Activated CD4-positive, CD25-positive, alpha-beta regulatory T cell treated with anti-CD3 and anti-CD28 coated beads, Interleukin-2, amount 50 U/mL, for 16 hours (primary cell): ENCODE data around the gene PGAP6.
"Not testable (repeated sequence)": the region's sequence is repeated elsewhere in the genome, so short reads cannot be mapped to it uniquely, and the experiment has no call there.

Experiments
- DNase-seq: peaks from one replicate; pipeline ENCODE4 v3.0.0-alpha.2; 2020; ENCODE audit warnings: low read depth, low spot score

The PGAP6 gene

GRCh38 chr16:381789-382717 lies at the start of gene PGAP6:
Gene PGAP6, minus strand, starts transcription at chr16:381978. Its CDS starts 157 bp downstream, at chr16:381821.
- DNase-seq: peak; percentile 44

GRCh38 chr16:430904-431303 lies 49.1 kb upstream of the PGAP6 start:
- no peak for DNase-seq

GRCh38 chr16:427250-427649 lies 45.5 kb upstream of the PGAP6 start:
- no peak for DNase-seq

- DNase-seq: no peak
Observed at GRCh38 chr16:426906-427249, 45.1 kb upstream of the PGAP6 start.

- DNase-seq: no peak
Observed at GRCh38 chr16:426115-426905, 44.5 kb upstream of the PGAP6 start.

- no peak for DNase-seq
Observed at GRCh38 chr16:425740-426114, 43.9 kb upstream of the PGAP6 start.

GRCh38 chr16:425082-425718 lies 43.4 kb upstream of the PGAP6 start, which contains the start of gene RAB11FIP3:
Gene RAB11FIP3, plus strand, starts transcription at chr16:425649. Its CDS starts 358 bp downstream, at chr16:426007.
- peak; percentile 54 for DNase-seq

GRCh38 chr16:424623-425081 lies 42.9 kb upstream of the PGAP6 start:
- no peak for DNase-seq

GRCh38 chr16:424033-424622 lies 42.4 kb upstream of the PGAP6 start:
- DNase-seq: no peak

GRCh38 chr16:422179-422578 lies 40.4 kb upstream of the PGAP6 start:
- DNase-seq: not testable (repeated sequence)

- DNase-seq: not testable (repeated sequence)
Observed at GRCh38 chr16:415170-415498, 33.4 kb upstream of the PGAP6 start.

- no peak for DNase-seq
Observed at GRCh38 chr16:414395-415169, 32.8 kb upstream of the PGAP6 start.

- DNase-seq: no peak
Observed at GRCh38 chr16:411576-412265, 29.9 kb upstream of the PGAP6 start.

GRCh38 chr16:410516-411178 lies 28.9 kb upstream of the PGAP6 start:
- DNase-seq: no peak

- no peak for DNase-seq
Observed at GRCh38 chr16:407253-407652, 25.5 kb upstream of the PGAP6 start.

GRCh38 chr16:405548-406506 lies 24.0 kb upstream of the PGAP6 start:
- no peak for DNase-seq

GRCh38 chr16:404971-405486 lies 23.3 kb upstream of the PGAP6 start:
- no peak for DNase-seq
